GM12801 (cell line): ENCODE measurements around the gene OLFM3.

ENCODE experiments used
- CTCF ChIP-seq: IDR thresholded peaks from one replicate; pipeline ENCODE4 v1.5.1; 2011; ENCODE audit warnings: control low read depth; ENCODE audit not compliant: insufficient read length; ENCODE audit errors: extremely low read depth

OLFM3 gene

DNA sequence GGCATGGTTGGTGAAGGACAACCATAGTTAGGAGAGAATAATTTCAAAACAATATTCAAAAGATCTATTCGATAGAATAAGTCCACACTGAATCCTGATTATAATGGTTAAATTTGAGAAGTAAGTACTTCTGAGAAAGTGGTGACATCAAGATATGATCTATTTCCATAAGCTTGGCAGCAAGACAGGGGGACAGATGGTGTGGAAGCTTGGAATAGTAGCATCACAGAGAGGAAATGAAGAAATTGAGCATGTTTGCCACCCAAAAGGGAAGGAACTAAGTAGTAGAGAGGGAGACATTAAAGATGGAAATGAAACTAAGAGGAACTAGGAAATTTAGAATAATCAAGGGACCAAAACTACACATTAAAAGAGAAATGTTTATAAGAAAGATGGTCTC, 94.5 kb downstream of the OLFM3 start:
- TF ChIP-seq CTCF = no peak

DNA sequence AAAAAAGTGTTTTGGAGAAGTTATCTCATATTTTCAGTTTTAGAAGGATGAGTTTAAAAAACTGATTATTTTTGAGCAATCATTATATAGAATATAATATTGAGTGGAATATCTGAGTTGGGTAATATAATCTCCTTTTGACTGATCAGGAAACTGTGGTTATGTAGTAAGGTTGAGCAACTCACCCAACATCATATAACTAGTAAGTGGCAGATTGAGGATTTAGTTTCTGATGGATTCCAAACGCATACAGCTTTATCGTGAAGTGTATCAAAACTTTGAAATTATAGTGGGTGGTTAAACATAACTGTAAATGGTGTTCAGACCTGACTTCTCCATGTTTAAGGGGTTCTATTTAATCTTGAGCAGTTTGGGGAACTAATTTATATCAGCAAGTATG, 98.6 kb downstream of the OLFM3 start:
- no peak for TF ChIP-seq CTCF

- TF ChIP-seq CTCF = no peak
Observed at GRCh38 chr1:101884621-101885020, 112.1 kb downstream of the OLFM3 start.

DNA sequence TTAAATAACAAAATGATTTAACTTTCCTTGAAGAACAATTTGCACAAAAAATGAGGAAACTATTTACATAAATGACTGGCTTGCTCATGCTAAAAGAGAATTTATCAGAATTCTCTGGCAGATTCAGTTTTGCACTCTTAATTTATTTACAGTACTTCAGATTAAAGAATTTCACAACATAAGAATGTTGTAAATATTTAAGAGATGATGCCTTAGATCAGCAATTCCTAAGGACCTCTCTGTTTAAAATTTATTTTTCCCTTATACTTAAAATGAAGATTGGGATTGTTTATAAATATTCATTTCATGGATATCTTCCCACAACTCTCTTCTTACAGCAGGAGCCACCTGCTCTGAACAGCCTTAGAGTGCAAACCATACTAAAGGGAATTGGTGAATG, 120.8 kb downstream of the OLFM3 start:
- no peak for TF ChIP-seq CTCF

DNA sequence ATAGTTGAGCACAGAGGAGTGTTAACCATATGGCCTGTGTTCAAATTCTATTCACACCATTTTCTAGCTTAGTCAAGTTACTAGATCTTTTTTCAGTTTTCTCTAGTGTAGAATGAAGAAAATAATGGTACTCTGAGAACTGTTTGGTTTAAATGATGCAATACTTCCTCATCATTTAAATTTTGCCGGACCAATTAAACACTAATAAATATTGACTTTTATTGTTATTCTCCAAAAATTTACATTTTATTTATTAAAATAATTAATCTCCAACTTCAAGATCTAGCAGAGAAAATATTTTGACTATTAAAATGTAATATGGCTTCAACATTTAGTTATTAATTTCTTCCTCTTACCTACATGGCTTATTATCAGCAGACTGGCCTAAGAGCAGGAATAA, 123.1 kb downstream of the OLFM3 start:
- TF ChIP-seq CTCF = no peak

DNA sequence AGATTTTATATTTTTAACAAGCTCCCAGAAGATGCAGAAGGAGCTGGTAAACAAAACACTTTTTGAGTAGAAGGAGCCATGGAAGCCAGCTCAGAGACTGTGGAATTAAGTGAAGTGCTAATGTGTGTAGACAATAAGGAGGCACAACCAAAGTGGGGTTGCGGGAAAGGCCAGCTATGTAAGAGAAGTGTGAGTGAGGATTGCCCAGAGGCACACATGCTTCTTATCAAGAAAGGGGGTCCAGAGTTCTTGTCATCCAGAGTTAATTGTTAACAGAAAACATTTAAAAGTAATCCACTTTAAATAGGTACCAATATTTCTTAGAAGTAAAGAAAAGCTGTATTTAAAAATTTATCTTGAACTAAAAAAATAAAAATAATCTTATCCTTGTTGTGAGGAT, 136.8 kb downstream of the OLFM3 start:
- TF ChIP-seq CTCF = no peak

DNA sequence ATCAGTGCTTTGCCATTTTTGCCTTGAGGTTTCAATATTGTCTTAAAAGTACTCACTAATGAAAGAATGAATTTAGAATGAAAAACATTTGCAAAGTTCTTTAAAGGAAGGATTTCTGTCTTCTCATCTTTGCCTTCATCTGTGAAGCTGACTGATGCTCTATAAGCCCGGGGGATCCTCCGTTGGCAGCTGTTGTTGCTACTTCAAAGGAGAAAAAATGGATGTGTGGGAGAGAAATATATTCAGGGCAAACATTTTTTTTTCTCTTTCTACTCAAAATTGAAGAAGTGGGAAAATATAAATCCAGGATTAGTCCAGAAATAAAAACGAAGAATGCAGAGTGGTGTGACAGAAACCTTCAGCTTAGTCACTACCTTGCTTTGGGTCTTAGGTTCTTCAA, 142.5 kb downstream of the OLFM3 start:
- no peak for TF ChIP-seq CTCF

DNA sequence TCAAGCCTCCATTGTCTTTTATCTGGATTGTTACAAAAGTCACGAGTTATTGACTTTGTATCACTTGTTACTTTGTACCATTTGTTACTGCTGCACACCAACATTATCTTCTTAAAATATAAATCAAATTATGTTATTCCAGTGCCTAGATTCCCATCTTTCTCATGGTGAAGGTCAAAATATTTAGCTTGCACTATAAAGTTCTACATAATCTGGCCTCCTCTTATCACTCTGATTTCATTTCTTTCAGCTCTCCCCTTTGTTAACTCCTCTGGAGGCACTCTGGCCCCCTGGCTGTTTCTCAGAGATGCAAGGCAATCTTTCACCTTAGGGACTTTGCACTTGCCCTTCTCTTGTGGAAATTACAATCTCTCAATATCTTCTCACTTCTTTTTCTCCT, 143.8 kb downstream of the OLFM3 start:
- TF ChIP-seq CTCF = no peak
